Keratinocyte (primary cell): ENCODE results near the gene CD200R1L. TPM values are rescaled to one million over a fixed set of nuclear protein-coding genes. Genes with fewer than 3 reads are reported as not detected.

Source experiments
- DNase-seq: peaks from one replicate; pipeline ENCODE4 v3.0.0-alpha.2; 2011; ENCODE audit warnings: low read depth, missing footprints, low spot score
- FAIRE-seq: peaks from 2 replicates; lab custom pipeline; 2011; peaks lifted over from hg19 to GRCh38; lab: Jason Lieb, UNC
- H2AFZ ChIP-seq: 2 replicates; pipeline ENCODE4 v1.6.0; 2012; ENCODE audit warnings: low read length, control low read depth, inconsistent platforms; ENCODE audit not compliant: control insufficient read depth
- H3K27ac ChIP-seq: 2 replicates; pipeline ENCODE4 v1.5.1; 2011; ENCODE audit warnings: low read length; ENCODE audit not compliant: control insufficient read depth, insufficient read depth
- H3K27me3 ChIP-seq: 3 replicates; pipeline ENCODE4 v1.6.0; 2011; ENCODE audit warnings: low read length; ENCODE audit not compliant: control insufficient read depth, insufficient read depth; ENCODE audit errors: extremely low read depth
- H3K36me3 ChIP-seq, 2 experiments: 2 replicates in 1 of 2; 3 replicates in 1 of 2; pipeline ENCODE4 v1.5.1; 2011; ENCODE audit warnings: low read length in 2 of 2, mild to moderate bottlenecking in 1 of 2; ENCODE audit not compliant: control insufficient read depth in 2 of 2, insufficient read depth in 2 of 2; ENCODE audit errors: extremely low read depth in 1 of 2
- H3K4me1 ChIP-seq: 3 replicates; pipeline ENCODE4 v1.5.1; 2011; ENCODE audit warnings: low read length; ENCODE audit not compliant: control insufficient read depth, insufficient read depth; ENCODE audit errors: extremely low read depth
- H3K4me2 ChIP-seq: 3 replicates; pipeline ENCODE4 v1.6.0; 2011; ENCODE audit warnings: low read depth, low read length; ENCODE audit not compliant: control insufficient read depth, insufficient read depth; ENCODE audit errors: extremely low read depth
- H3K4me3 ChIP-seq, 3 experiments: fragments of 200-600 bp in 1 of 3; sonication (generic) in 1 of 3; 2 replicates in 2 of 3; 3 replicates in 1 of 3; pipeline ENCODE4 v1.5.1; 2011 to 2016; ENCODE audit warnings: low read length in 3 of 3, mild to moderate bottlenecking in 3 of 3, control low read depth in 2 of 3, inconsistent platforms in 1 of 3, low read depth in 1 of 3, mixed read lengths in 1 of 3, mixed run types in 1 of 3, moderate library complexity in 1 of 3; ENCODE audit not compliant: control insufficient read depth in 2 of 3, insufficient read depth in 2 of 3; ENCODE audit errors: extremely low read depth in 1 of 3
- H3K79me2 ChIP-seq: 2 replicates; pipeline ENCODE4 v1.6.0; 2012; ENCODE audit warnings: low read length; ENCODE audit not compliant: control insufficient read depth, insufficient read depth
- H3K9ac ChIP-seq: 3 replicates; pipeline ENCODE4 v1.6.0; 2011; ENCODE audit warnings: low read length; ENCODE audit not compliant: control insufficient read depth, insufficient read depth; ENCODE audit errors: extremely low read depth
- H3K9me1 ChIP-seq: 3 replicates; pipeline ENCODE4 v1.6.0; 2011; ENCODE audit warnings: low read length; ENCODE audit not compliant: control insufficient read depth, insufficient read depth; ENCODE audit errors: extremely low read depth
- H3K9me3 ChIP-seq: 2 replicates; pipeline ENCODE4 v1.5.1; 2012; ENCODE audit warnings: low read depth, low read length; ENCODE audit not compliant: control insufficient read depth
- H4K20me1 ChIP-seq: 3 replicates; pipeline ENCODE4 v1.6.0; 2011; ENCODE audit warnings: low read length; ENCODE audit not compliant: control insufficient read depth, insufficient read depth; ENCODE audit errors: extremely low read depth
- EZH2 ChIP-seq: IDR thresholded peaks from one replicate; pipeline ENCODE4 v1.6.1; 2012; ENCODE audit warnings: inconsistent platforms, mild to moderate bottlenecking, low read length, moderate library complexity
- dilution Hi-C: fragments of 300-500 bp; cut with MboI; formaldehyde crosslinking; loops from one replicate; pipeline ENCODE4 v1.7.0; 2020; ENCODE audit warnings: low sequenced_read_pairs; ENCODE audit not compliant: extremely low pct_ligation_motif_present
- polyA plus RNA-seq, 5 experiments: library from polyadenylated mRNA; depleted of rRNA in 3 of 5; stranded (reverse) in 3 of 5; stranded (forward) in 1 of 5; unstranded in 1 of 5; fragments of >200 nt; gene quantifications; 1 replicate in 1 of 5; 2 replicates in 3 of 5; 3 replicates in 1 of 5; pipeline versions ENCODE4 v1.2.1 to v1.2.3, GENCODE V29; 2011 to 2012; ENCODE audit warnings: missing spikeins in 2 of 5, low read depth in 1 of 5, low replicate concordance in 1 of 5
- TF ChIP-seq, protein P1 (sequence below), 3 experiments: IDR thresholded peaks in 1 of 3; conservative IDR thresholded peaks in 1 of 3; optimal IDR thresholded peaks in 1 of 3; 2 replicates in 2 of 3; 3 replicates in 1 of 3; pipeline versions ENCODE3 to v1.5.1; 2011; ENCODE audit warnings: low read length in 3 of 3, mild to moderate bottlenecking in 3 of 3, moderate library complexity in 2 of 3, control low read depth in 1 of 3, inconsistent platforms in 1 of 3; ENCODE audit not compliant: insufficient read depth in 2 of 3; ENCODE audit errors: extremely low read depth in 1 of 3

Gene CD200R1L
- polyA plus RNA-seq, 1 donor (not counting 4 experiments of a cell fraction or from before 2014, with no cell fraction given) = not detected

- TF ChIP-seq, protein P1, sequence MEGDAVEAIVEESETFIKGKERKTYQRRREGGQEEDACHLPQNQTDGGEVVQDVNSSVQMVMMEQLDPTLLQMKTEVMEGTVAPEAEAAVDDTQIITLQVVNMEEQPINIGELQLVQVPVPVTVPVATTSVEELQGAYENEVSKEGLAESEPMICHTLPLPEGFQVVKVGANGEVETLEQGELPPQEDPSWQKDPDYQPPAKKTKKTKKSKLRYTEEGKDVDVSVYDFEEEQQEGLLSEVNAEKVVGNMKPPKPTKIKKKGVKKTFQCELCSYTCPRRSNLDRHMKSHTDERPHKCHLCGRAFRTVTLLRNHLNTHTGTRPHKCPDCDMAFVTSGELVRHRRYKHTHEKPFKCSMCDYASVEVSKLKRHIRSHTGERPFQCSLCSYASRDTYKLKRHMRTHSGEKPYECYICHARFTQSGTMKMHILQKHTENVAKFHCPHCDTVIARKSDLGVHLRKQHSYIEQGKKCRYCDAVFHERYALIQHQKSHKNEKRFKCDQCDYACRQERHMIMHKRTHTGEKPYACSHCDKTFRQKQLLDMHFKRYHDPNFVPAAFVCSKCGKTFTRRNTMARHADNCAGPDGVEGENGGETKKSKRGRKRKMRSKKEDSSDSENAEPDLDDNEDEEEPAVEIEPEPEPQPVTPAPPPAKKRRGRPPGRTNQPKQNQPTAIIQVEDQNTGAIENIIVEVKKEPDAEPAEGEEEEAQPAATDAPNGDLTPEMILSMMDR (optimal IDR thresholded peaks at IDR 0.05 in 1 of 3, IDR thresholded peaks at IDR 0.05 in 1 of 3, conservative IDR thresholded peaks at IDR 0.05 in 1 of 3; ENCODE audit: extremely low read depth in 1 of 3, insufficient read depth in 2 of 3, low read length in 3 of 3) = no peak
- TF ChIP-seq EZH2 = no peak
- FAIRE-seq (no peak), DNase-seq (no peak)
- H3K9ac ChIP-seq = no peak overlapping the region
- no peaks in the 10 kb centered on the region for H4K20me1 ChIP-seq
- H3K4me1 ChIP-seq = peaks cover 29% of the 10 kb centered on the region
- dilution Hi-C loops = no loop called here
- H2AFZ ChIP-seq = no peak overlapping the region
- H3K27me3 ChIP-seq = no peaks in the 10 kb centered on the region
- no peaks in the 10 kb centered on the region for H3K36me3 ChIP-seq
- H3K9me3 ChIP-seq = no peaks in the 10 kb centered on the region
- no peak overlapping the region for H3K27ac ChIP-seq
- H3K9me1 ChIP-seq = no peaks in the 10 kb centered on the region
- H3K4me3 ChIP-seq = no peak overlapping the region
- H3K4me2 ChIP-seq = no peak overlapping the region
- no peaks in the 10 kb centered on the region for H3K79me2 ChIP-seq
Observed at GRCh38 chr3:112803467-112803866, 43.2 kb downstream of the CD200R1L start.

DNA sequence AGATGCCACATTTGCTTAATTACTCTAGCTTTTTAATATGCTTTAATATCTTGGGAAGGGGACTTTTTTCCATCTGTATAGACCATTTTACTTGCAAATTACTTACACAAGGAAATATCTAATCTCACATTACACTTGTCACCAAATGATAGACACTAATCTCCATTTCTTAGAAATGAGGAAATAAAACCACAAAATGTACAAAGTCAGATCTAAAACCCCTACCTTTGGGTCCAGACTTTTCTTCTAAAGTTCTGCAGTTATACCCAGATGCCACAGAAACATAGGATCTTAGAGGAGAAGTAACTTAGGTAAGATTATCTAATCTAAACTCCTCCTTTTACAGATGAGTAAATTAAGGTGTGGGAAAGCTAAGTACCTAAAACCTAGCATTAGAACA is 44.3 kb downstream of the CD200R1L start:
- Histone ChIP-seq H3K9ac (no peak overlapping the region), H3K4me3 (no peak overlapping the region), H2AFZ (peak overlapping the region; percentile 14), H3K79me2 (no peaks in the 10 kb centered on the region), H3K27me3 (no peaks in the 10 kb centered on the region), H3K9me1 (no peaks in the 10 kb centered on the region), H3K36me3 (no peaks in the 10 kb centered on the region), H3K4me2 (peak overlapping the region; percentile 24), H3K9me3 (no peaks in the 10 kb centered on the region), H4K20me1 (no peaks in the 10 kb centered on the region), H3K27ac (peak overlapping the region; percentile 82), H3K4me1 (peaks cover 29% of the 10 kb centered on the region)
- no peak for FAIRE-seq
- dilution Hi-C loops = no loop called here
- TF ChIP-seq, protein P1 (optimal IDR thresholded peaks at IDR 0.05 in 1 of 3, IDR thresholded peaks at IDR 0.05 in 1 of 3, conservative IDR thresholded peaks at IDR 0.05 in 1 of 3; ENCODE audit: extremely low read depth in 1 of 3, insufficient read depth in 2 of 3, low read length in 3 of 3) = no peak
- no peak for TF ChIP-seq EZH2
- DNase-seq = no peak
